Mucosa of rectum (tissue), 2 donors: Measurements from ENCODE around the gene P2RX3.
"Not testable (repeated sequence)": the region's sequence is repeated elsewhere in the genome, so short reads cannot be mapped to it uniquely, and the experiment has no call there.

ENCODE experiments used
- H3K27ac ChIP-seq, 2 donors: one replicate each; pipeline ENCODE4 v1.7.0; 2013; ENCODE audit warnings: inconsistent platforms in 2 of 2, low read depth in 2 of 2, low read length in 2 of 2
- H3K27me3 ChIP-seq, 2 donors: one replicate each; pipeline ENCODE4 v1.7.0; 2013; ENCODE audit warnings: low read length in 2 of 2; ENCODE audit not compliant: control insufficient read depth in 2 of 2, insufficient read depth in 2 of 2
- H3K36me3 ChIP-seq, 2 donors: one replicate each; pipeline ENCODE4 v1.7.0; 2013; ENCODE audit warnings: low read length in 2 of 2; ENCODE audit not compliant: control insufficient read depth in 2 of 2, insufficient read depth in 2 of 2
- H3K4me1 ChIP-seq, 2 donors: one replicate each; pipeline ENCODE4 v1.7.0; 2013; ENCODE audit warnings: low read length in 2 of 2, mild to moderate bottlenecking in 1 of 2; ENCODE audit not compliant: control insufficient read depth in 2 of 2, insufficient read depth in 2 of 2
- H3K4me3 ChIP-seq, 2 donors: one replicate each; pipeline ENCODE4 v1.7.0; 2013; ENCODE audit warnings: low read length in 2 of 2
- H3K9ac ChIP-seq, 2 donors: one replicate each; pipeline ENCODE4 v1.7.0; 2013; ENCODE audit warnings: low read length in 2 of 2, low read depth in 1 of 2, mild to moderate bottlenecking in 1 of 2
- H3K9me3 ChIP-seq, 2 donors: one replicate each; pipeline ENCODE4 v1.7.0; 2013; ENCODE audit warnings: low read length in 2 of 2; ENCODE audit not compliant: control insufficient read depth in 2 of 2
- donor health status: healthy.
- donor health status: Normal muscosa, but diverticular disease.

Gene P2RX3

GRCh38 chr11:57358543-57358961 is 20.4 kb downstream of the P2RX3 start:
- no peaks in the 10 kb centered on the region for H3K36me3 ChIP-seq
- no peak overlapping the region for H3K4me3 ChIP-seq
- H3K27ac ChIP-seq: no peak overlapping the region
- no peaks in the 10 kb centered on the region for H3K4me1 ChIP-seq
- no peaks in the 10 kb centered on the region for H3K27me3 ChIP-seq
- no peak overlapping the region for H3K9ac ChIP-seq
- no peaks in the 10 kb centered on the region for H3K9me3 ChIP-seq

- no peak overlapping the region for H3K27ac ChIP-seq
- H3K27me3 ChIP-seq: peaks cover 0 to 2% of the 10 kb centered on the region in 2 donors
- no peak overlapping the region for H3K4me3 ChIP-seq
- no peaks in the 10 kb centered on the region for H3K36me3 ChIP-seq
- H3K4me1 ChIP-seq: no peaks in the 10 kb centered on the region
- H3K9ac ChIP-seq: no peak overlapping the region
- no peaks in the 10 kb centered on the region for H3K9me3 ChIP-seq
Measured at GRCh38 chr11:57358991-57359390, 20.8 kb downstream of the P2RX3 start.

- H3K27me3 ChIP-seq: peaks cover 0 to 2% of the 10 kb centered on the region in 2 donors
- H3K36me3 ChIP-seq: no peaks in the 10 kb centered on the region
- H3K4me3 ChIP-seq: no peak overlapping the region
- no peaks in the 10 kb centered on the region for H3K9me3 ChIP-seq
- H3K27ac ChIP-seq: no peak overlapping the region
- H3K9ac ChIP-seq: no peak overlapping the region
- no peaks in the 10 kb centered on the region for H3K4me1 ChIP-seq
Measured at GRCh38 chr11:57359396-57359795, 21.2 kb downstream of the P2RX3 start.

- Histone ChIP-seq H3K27me3 (peaks cover 0 to 2% of the 10 kb centered on the region in 2 donors), H3K4me3 (no peak overlapping the region), H3K36me3 (no peaks in the 10 kb centered on the region), H3K27ac (no peak overlapping the region), H3K4me1 (no peaks in the 10 kb centered on the region), H3K9me3 (no peaks in the 10 kb centered on the region), H3K9ac (no peak overlapping the region)
Measured at GRCh38 chr11:57359896-57360690, 21.9 kb downstream of the P2RX3 start.

- Histone ChIP-seq H3K36me3 (no peaks in the 10 kb centered on the region), H3K4me3 (no peak overlapping the region), H3K27me3 (peaks cover 0 to 5% of the 10 kb centered on the region in 2 donors), H3K9me3 (no peaks in the 10 kb centered on the region), H3K4me1 (no peaks in the 10 kb centered on the region), H3K27ac (no peak overlapping the region), H3K9ac (no peak overlapping the region)
Measured at GRCh38 chr11:57360991-57361390, 22.8 kb downstream of the P2RX3 start.

GRCh38 chr11:57361420-57361819 is 23.3 kb downstream of the P2RX3 start:
- not testable (repeated sequence) for H3K4me1 ChIP-seq, H3K27me3 ChIP-seq, H3K9ac ChIP-seq, H3K27ac ChIP-seq, H3K4me3 ChIP-seq, H3K9me3 ChIP-seq, H3K36me3 ChIP-seq

GRCh38 chr11:57361926-57362325 is 23.8 kb downstream of the P2RX3 start:
- H3K27ac ChIP-seq: no peak overlapping the region
- no peak overlapping the region for H3K9ac ChIP-seq
- H3K4me1 ChIP-seq: no peaks in the 10 kb centered on the region
- H3K4me3 ChIP-seq: no peak overlapping the region
- H3K27me3 ChIP-seq: peaks cover 0 to 5% of the 10 kb centered on the region in 2 donors
- H3K9me3 ChIP-seq: no peaks in the 10 kb centered on the region
- no peaks in the 10 kb centered on the region for H3K36me3 ChIP-seq

GRCh38 chr11:57363131-57364080 is 25.3 kb downstream of the P2RX3 start:
- Histone ChIP-seq H3K4me3 (no peak overlapping the region), H3K27me3 (peaks cover 0 to 5% of the 10 kb centered on the region in 2 donors), H3K27ac (no peak overlapping the region), H3K36me3 (no peaks in the 10 kb centered on the region), H3K9ac (no peak overlapping the region), H3K4me1 (no peaks in the 10 kb centered on the region), H3K9me3 (no peaks in the 10 kb centered on the region)

GRCh38 chr11:57364851-57365660 is 26.9 kb downstream of the P2RX3 start:
- H3K27me3 ChIP-seq: peaks cover 0 to 5% of the 10 kb centered on the region in 2 donors

More at GRCh38 chr11:57364851-57365660, 26.9 kb downstream of the P2RX3 start:
- Histone ChIP-seq H3K27ac (no peak overlapping the region), H3K4me3 (no peak overlapping the region), H3K9me3 (no peaks in the 10 kb centered on the region), H3K9ac (no peak overlapping the region), H3K36me3 (no peaks in the 10 kb centered on the region), H3K4me1 (no peaks in the 10 kb centered on the region)
